Stimulated activated CD4-positive, alpha-beta T cell treated with anti-CD3 and anti-CD28 coated beads, Interleukin-1b, Interleukin-23, amount 100 ng/mL, for 24 hours (primary cell): ENCODE measurements around the gene SIGLEC7.

Experiments used
- DNase-seq, 4 experiments: peaks; one replicate each; pipeline ENCODE4 v3.0.0-alpha.2; 2020; ENCODE audit warnings: low read depth in 4 of 4, low spot score in 1 of 4

SIGLEC7 gene

DNA sequence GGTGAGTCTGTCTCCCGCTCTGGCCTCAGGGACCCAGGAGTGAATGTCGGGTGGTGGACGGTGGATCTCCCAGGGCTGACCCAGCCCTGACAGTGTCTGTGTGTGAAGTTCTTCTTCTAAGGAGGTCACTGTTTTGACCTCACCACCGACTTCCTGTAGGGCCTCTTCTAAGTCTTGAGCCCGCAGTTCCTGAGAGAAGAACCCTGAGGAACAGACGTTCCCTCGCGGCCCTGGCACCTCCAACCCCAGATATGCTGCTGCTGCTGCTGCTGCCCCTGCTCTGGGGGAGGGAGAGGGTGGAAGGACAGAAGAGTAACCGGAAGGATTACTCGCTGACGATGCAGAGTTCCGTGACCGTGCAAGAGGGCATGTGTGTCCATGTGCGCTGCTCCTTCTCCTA is at the start of gene SIGLEC7:
Gene SIGLEC7 (plus strand): TSS at position 183 of the 400 bp plus-strand sequence. CDS start 69 bp downstream, at position 252.
- no peak for DNase-seq

- no peak for DNase-seq
Observed at GRCh38 chr19:51093101-51093500, 49.0 kb upstream of the SIGLEC7 start.

DNA sequence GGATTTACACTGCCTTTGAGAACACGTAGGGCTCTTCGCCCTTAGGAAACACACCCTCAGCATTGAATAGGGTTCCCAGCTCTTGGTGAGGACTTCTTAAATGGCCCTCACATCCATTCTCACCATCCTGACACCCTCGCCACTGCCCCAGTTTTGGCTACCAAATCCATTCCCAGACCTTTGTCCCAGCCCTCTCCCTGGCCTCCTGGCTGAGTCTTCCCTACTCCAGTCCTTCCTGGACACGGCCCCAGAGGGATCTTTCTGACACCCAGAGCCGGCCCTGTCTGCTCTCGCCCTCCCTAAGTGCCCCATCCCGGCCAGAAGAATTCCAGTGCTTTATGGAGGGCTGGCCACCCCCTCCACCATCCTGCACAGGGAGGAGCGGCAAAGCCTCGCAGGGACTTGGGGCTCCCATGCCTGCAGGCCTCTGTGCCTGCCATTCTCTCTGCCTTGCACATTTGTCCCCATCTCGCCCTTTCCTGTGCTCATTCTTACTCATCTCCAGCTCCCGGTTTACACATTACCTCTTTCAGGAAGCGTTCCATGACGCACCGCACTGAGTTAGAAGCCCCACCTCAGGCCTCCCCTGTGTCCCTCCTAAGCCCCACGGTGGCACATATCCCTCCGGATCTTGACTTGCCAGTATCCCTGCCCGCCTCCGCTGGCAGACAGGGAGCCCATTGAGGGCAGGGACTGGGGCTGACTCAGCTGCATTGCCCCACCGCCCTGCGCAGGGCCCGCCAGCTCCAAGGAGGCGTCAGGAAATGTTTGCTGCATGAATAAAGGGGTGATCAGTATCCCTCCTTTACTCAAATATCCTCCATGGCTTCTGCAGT is 48.4 kb upstream of the SIGLEC7 start:
- no peak for DNase-seq

GRCh38 chr19:51094696-51095279 is 47.3 kb upstream of the SIGLEC7 start:
- peak in 1 of 4 experiments; percentile 22 for DNase-seq

DNA sequence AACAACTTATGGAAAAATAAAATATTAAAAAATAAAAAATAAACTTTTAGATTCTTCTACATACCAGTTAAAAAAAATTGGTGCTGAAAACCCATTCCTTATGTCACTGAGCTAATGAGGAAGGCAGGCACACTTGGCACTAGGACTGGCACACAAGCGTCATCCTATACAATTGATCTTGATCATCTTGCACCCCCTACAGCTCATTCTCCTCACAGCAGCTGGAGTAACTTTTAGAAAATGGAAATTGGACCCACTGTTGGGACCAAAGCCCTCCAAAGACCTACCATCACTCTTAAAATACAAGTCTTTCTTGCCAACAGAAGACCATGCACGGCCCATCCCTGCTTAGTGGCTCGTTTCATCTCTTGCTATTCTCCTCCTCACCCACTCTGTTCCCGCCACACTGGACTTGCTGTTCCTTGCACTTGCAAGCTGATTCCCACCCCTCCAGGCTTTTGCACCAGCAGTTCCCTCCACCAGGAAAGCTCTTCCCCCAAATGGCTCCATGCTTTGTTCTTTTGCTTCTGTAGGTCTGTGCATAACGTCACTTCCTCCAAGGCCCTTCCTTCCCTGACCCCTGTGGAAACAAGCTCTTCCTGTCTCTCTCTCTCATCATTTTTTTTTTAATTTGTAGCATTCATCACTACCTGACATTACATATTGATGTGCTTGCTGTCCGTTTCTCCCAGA is 45.5 kb upstream of the SIGLEC7 start:
- DNase-seq = no peak

DNA sequence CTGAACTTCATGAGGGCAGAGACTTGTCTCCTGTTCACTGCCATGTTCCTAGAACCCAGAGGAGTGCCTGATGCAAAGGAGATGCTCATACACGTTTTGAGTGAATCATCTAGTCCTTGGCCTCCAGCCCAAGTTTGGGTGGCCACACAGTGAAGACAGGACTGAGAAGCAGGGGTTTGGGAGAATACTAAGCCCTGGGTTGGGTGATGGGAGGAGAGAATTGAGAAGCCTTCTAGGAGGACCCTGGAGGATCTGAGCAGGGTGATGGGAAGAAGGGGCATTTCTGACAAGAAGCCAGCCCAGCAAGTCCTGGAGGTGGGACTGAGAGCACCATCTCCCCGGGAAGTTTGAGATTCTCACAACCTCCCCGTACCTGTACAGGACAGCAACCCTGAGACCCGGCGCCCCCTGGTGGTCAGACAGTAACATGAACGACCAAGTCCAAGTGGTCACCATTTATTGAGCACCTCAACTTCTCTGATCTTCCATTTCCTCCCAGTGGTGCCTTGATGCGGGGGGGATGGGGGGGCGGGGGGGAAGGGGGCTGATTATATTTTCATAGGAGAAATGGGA is 44.8 kb upstream of the SIGLEC7 start:
- DNase-seq = peak; percentile 47 to 66 (median 58)

- no peak for DNase-seq
Observed at GRCh38 chr19:51097796-51098195, 44.3 kb upstream of the SIGLEC7 start.

DNA sequence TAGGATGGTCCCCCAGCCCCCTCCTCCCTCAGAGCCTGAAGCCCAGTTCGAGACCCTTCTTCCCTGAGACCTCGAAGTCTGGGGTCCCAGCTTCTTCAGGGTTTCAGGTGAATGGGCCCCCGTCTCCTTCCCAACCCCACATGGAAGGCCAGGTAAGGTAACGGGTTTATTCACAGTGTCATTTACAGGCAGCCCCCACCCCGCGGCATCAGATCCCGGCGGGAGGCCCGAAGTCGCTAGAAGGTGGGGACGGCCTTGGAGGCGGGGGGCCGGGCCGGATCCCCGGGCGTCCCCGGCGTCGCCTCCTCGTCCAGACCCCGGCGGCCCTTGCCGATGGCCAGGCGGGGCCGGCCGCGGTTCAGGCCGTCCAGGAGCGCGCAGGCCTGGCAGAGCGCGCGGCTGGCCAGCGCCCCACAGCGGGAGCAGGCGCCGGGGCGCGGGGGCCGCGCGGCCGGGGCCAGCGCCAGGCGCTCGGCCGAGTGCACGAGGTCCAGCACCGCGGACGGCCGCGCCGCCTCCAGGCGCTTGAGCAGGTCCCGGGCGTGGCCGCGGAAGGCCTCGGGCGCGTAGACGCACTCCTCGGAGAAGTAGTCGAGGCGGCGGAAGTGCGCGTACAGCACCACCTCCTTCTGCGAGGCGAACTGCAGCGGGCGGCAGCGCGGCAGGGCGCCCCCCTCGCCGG is 43.6 kb upstream of the SIGLEC7 start:
- DNase-seq = no peak

GRCh38 chr19:51099047-51099382 is 43.1 kb upstream of the SIGLEC7 start:
- DNase-seq = no peak

DNA sequence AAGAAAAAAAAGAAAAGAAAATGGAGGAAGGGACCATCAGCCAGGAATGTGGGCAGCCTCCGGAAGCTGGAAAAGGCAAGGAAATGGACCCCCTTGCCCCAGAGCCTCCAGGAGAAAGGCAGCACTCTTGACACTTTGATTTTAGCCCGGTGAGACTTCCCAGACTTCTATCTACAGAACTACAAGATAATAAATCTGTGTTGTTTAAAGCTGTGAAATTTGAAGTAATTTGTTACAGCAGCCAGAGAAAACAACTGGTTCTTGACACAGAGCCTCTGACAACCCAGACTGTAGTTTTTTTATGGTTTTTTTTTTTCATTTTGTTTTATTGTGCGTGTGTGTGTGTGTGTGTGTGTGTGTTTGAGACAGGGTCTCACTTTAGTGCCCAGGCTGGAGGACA is 41.5 kb upstream of the SIGLEC7 start:
- no peak for DNase-seq

DNA sequence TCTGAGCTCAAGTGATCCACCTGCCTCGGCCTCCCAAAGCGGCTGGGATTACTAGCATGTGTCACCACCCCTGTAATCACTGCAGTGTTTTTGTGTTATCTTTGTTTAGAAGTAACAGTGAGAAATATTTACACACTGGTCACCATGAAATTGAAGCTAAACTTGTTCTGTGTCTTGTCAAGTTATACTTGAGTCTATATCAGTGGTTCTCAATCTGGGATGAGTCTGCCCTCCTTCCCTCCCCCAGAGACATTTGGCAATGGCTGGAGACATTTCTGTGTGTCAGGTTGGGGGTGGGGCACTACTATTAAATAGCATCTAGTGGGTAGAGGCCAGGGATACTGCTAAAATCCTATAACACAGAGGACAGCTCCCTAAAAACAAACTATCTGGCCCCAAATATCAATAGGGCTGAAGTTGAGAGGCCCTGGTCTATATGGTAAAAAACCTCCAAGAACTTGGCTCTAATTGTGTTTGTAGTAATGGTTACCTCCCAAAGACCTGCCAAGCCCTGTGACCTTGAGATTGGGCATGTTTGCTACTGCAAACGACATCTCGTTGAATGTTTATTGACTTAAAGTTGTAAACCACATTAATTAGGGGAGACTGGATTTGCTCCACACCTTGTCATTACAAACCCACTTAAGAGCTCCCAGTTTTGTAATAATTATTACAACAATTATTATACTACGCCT is 40.8 kb upstream of the SIGLEC7 start:
- no peak for DNase-seq

DNA sequence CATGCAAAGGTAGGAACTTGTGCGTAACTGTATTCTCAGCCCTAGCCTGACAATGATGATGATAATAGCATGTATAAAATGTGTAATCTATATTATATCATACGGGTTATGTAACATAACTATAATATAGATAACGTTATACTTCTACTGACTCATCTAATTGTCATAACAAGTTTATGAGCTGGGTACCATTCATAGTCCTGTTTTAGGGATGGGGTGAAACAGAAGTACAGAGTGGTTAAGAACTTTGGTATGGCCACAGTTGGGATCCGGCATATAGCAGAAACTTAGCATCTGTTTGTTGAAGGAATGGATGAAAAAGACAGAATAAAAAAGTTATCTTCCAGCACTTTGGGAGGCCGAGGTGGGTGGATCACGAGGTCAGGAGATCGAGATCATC is 39.1 kb upstream of the SIGLEC7 start:
- no peak for DNase-seq

DNA sequence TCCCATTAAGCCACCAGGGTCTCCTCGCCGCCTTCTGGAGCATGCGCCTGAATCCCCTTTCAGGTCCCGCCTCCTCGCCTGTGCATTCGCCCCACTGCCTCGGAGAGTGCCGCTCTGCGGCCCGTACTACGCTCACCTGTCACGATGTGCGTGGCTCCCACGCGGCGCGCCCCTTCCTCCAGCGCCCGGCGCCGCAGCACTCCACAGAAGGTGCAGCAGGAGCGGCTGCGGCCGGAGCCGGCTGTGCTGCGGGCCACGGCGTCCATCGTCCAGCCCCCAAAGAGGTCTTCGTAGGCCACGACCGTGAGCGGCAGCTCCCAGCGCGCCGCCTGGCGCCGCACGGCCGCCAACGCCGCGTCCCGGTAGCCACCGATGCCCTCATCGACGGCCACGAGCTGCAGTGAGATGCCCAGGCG is 38.2 kb upstream of the SIGLEC7 start:
- no peak for DNase-seq

GRCh38 chr19:51107406-51108065 is 34.6 kb upstream of the SIGLEC7 start:
- DNase-seq = no peak

DNA sequence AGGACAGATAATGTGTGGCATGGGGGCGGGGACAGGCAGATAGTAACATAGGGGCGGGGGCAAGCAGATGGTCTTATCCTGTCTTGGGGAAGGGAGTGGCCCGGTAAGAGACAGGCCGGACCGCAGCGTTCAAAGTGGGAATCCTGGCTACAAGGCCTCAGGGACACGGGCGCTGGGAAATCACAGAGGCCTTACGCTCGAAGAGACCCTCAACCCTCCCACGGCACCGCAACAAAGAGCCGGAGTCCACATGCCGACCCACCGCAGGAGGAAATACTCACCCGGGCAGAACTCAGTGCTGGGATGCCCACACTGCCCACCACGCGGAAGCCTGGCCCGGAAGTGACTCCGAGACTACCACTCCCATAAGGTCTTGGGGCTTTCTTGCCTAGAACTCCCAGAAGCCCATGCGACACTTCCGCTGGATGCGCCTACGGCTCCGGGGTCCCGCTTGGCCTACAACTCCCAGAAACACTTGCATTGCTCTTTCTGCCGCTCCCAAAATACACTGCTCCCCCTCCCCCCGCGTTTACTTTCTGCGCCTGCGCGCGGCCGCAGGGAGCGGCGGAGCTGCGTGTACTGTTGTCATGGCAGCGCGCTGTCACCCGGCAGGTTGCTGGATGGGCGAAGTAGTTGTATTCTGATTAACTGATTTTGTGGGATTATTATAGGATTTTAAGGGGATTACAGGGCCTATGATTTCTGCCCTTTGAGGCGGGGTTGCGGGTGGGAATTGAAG is 33.9 kb upstream of the SIGLEC7 start, which contains the start of gene CTU1:
Gene CTU1 (minus strand): TSS at position 344 of the 739 bp plus-strand sequence. CDS start 3,840 bp downstream, outside the sequence.
- peak; percentile 93 to 97 (median 95) for DNase-seq

DNA sequence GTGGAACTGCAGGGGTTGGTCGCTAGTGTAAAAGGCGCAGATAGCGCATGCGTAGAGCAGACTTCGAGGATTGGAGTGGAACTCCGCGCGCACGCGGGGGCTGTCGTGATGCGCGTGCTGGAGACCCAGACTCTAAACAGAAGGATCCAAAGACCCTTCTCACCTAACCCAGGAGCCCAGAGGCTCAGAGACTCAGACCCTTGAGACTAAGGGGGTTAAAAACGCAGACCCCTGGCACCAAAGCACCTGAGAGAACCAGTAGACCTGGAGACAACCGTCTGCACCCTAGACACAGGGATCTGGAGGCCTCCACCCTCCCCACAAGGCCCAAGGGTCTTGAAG is 33.3 kb upstream of the SIGLEC7 start:
- DNase-seq = no peak

GRCh38 chr19:51110666-51110971 is 31.5 kb upstream of the SIGLEC7 start:
- DNase-seq = no peak

- no peak for DNase-seq
Observed at GRCh38 chr19:51111606-51112005, 30.5 kb upstream of the SIGLEC7 start.

DNA sequence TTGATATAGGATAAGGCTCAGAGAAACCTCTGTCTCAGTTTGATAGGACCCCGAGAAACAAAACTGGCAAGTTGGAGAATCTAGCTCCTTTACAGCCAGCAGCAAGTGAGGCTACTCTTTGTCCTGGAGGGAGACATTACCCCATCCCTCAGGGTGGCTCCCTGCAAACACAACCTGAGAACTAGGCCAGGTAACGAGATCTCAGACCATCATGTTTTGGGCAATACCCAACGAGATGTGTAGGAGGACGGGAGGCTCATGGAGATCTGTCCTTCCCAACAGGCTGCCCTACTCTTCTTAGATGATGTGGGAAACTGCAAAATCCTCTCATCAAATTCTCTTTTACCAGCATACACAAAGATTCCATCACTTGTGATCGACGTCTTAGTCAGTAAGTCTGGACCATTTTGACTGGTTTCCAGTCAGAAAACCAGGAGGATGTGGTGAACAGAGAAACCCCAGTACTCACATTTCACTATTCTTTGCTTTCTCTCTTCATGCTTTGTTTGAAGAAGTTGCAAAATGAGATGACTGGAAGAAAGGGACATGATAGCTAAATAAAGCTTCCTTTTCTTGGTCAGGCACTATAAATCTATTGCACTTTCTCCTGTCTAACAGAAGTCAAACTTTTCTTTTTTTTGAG is 27.9 kb upstream of the SIGLEC7 start:
- no peak for DNase-seq
